Neural progenitor cell (in vitro differentiated cells): Measurements from ENCODE around the gene FNIP2.

ENCODE experiments used
- EZH2 ChIP-seq: fragments of 200-600 bp; sonication (generic); IDR thresholded peaks from 2 replicates; pipeline ENCODE4 v1.6.1; 2017; ENCODE audit warnings: antibody characterized with exemption, mild to moderate bottlenecking, moderate library complexity
- TF ChIP-seq, protein P1 (sequence below): fragments of 200-600 bp; sonication (generic); IDR thresholded peaks from 2 replicates; pipeline ENCODE4 v1.5.1; 2017; ENCODE audit warnings: antibody characterized with exemption, mild to moderate bottlenecking

GRCh38 chr4:158781963-158782362 is 13.1 kb downstream of the FNIP2 start:
- TF ChIP-seq, protein P1, sequence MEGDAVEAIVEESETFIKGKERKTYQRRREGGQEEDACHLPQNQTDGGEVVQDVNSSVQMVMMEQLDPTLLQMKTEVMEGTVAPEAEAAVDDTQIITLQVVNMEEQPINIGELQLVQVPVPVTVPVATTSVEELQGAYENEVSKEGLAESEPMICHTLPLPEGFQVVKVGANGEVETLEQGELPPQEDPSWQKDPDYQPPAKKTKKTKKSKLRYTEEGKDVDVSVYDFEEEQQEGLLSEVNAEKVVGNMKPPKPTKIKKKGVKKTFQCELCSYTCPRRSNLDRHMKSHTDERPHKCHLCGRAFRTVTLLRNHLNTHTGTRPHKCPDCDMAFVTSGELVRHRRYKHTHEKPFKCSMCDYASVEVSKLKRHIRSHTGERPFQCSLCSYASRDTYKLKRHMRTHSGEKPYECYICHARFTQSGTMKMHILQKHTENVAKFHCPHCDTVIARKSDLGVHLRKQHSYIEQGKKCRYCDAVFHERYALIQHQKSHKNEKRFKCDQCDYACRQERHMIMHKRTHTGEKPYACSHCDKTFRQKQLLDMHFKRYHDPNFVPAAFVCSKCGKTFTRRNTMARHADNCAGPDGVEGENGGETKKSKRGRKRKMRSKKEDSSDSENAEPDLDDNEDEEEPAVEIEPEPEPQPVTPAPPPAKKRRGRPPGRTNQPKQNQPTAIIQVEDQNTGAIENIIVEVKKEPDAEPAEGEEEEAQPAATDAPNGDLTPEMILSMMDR = no peak
- no peak for TF ChIP-seq EZH2
